Right renal pelvis (tissue), 4 donors: ENCODE measurements around the gene SIX3. TPM values are rescaled to one million over a fixed set of nuclear protein-coding genes. Genes with fewer than 3 reads are reported as not detected.

ENCODE experiments used
- DNase-seq, 4 donors: peaks; one replicate each; pipeline ENCODE4 v3.0.0-alpha.2; 2013; ENCODE audit warnings: low read depth in 4 of 4, low spot score in 3 of 4, missing footprints in 1 of 4
- polyA plus RNA-seq, 4 donors: library from polyadenylated mRNA; unstranded; fragments of 120-200 nt; gene quantifications; one replicate each; pipeline ENCODE4 v1.2.1, GENCODE V29; 2013; ENCODE audit not compliant: insufficient read length in 4 of 4

SIX3 gene
- polyA plus RNA-seq, 4 donors, result 0.04 TPM; not detected in 3

DNA sequence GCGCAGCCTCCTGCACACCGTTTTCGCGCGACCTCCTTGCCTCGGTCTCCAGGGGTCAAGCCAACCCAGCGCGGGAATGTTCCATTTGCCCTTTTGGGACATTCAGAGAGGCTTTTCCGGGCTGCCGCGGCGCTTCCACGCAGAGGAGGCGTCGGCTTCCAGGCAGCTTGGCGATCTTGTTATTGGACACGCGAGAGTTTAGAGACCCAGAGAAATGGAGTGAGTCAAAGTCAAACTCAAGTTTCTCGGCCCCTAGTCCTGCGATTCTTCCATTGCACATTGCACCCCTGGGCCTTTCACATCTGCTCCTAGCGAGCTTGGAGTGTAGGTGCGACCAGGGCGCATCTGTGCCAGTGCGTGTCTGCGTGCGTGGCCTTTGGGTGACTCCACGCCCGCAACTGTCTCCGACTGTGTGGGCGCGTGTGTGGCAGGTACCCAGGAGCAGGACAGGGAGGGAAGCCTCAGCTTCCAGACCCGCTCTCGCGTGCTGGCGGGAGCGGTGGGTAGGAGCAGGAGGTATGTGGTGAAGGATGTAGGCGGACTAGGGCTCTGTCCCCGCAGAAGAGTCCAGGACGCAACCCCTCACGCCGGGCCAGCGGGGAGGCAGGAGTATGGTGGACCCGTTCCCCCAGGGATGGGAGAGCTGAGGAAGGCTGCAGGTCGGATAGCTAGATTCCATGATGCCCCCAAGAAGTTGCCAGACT lies 13.5 kb downstream of the SIX3 start:
- no peak for DNase-seq

DNA sequence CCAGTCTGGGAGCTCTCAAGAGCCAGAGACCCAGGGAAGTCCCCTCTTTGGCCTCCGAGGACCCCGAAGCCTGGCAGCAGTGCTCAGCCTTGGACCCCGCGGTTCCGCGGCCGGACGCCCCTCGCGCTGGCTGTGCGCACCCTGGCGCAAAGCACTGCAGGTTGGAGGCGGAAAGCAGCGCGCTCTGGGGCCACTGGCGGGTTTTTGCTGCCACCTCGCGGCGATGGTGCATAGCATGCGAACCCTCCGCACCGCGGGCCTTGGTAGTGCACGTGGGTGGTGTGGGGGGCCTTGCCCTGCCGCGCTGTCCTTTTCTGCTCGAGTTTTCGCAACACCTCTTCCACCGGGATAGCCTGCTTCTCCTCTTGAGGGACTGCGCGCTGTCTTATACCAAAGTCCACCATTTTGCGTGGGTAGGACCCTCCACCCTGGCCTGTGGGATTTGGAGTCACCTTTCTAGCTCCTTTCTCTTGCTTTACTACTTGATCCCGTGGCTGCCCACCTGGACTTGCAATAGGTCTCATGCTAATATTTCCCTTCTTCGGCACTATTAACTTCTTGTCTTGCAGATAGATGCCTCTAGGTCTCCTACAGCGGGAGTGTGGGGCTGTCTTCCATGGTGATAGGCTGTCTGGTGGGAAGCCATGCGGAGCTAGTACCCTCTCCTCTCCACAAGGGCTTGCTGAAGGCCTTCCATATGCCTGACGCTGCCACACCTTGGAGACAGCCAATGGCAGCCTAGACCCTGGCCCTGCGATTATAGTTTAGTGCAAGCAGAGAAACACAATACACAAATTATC lies 14.3 kb downstream of the SIX3 start:
- DNase-seq, result peak in 3 of 4 donors; percentile 53 to 67 (median 58)

DNA sequence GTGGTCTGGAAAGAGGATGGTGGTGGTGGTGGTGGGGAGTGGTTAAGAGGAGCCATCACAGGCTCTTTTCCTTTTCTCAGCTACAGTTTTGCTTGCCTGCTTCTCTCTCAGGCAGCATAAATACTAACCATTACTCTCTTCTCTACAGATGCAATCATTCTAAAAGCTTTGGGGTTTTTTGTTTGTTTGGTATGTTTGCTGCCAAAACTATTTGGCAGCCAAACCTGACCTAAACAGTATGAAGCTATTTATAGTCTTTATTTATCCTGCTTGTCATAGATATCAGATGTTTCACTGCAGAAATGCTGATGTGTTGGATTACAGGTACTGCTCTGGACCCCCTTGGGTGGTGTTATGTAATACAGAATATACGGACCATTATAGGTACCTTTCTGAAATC lies 15.3 kb downstream of the SIX3 start:
- DNase-seq, result no peak

DNA sequence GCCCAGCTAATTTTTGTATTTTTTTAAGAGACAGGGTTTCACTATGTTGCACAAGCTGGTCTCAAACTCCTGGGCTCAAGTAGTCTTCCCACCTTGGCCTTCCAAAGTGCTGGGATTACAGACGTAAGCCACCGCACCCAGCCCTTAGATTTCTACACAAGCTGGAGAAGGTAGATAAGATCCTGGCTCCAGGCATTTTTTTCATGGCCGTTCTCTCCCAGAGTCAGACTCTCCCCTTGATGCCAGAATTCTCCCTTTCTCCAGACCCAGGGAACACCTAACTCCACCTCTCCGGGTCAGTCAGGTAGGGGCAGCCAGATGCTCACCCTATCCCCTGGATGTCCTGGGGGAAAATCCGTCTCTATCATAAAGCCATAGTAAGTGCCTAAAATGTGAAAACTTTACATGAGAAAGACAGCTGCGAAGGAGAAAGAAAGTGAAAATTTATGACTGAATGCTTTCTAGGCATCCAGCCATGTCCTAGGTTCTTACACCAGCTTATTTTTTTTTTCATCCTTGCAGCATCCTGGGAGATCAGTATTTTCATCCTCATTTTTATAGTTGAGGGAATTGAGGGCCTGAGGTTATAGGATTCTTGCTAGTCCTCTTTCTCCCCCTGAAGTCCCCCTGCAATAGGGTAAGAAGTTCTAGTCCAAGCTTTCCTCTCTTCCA lies 16.3 kb downstream of the SIX3 start:
- DNase-seq, result no peak

DNA sequence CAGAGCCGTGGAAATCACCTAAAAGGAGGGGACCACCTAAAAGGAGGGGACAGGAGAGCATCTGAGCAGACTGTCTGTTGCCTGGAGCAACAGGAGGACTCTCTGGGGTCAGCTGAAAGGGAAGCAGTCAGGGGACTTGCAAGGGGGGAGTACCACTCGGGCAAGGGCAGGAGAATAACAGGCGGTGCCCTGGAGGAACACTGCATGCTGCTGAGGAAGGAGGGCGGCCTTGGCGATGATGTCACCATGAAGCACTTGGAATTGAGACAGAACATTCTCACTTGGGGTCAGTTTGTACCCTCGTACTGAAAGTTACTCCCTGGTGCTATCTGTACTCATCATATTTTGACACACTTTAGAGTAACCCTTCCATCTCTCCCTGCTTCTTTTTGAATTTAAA lies 18.4 kb downstream of the SIX3 start:
- no peak for DNase-seq

DNA sequence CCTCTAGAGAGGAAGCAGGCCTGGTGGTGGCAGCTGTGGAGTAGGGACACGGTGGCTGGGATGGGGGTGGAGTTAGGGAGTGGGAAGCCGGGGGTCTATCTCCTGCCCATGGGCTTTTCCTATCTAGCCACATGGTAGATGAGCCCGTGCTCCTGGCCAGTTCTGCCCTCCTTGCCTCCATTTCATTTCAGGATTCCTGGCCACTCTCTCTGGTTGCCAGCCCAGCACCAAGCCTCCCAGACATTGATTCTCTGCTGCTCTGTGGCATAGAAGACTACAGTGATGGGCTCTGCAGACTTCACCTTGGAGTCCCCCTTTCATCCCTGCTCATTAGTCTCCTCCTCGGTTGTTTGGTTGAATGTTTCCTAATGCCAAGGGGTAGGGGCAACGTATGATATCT lies 19.4 kb downstream of the SIX3 start:
- no peak for DNase-seq

DNA sequence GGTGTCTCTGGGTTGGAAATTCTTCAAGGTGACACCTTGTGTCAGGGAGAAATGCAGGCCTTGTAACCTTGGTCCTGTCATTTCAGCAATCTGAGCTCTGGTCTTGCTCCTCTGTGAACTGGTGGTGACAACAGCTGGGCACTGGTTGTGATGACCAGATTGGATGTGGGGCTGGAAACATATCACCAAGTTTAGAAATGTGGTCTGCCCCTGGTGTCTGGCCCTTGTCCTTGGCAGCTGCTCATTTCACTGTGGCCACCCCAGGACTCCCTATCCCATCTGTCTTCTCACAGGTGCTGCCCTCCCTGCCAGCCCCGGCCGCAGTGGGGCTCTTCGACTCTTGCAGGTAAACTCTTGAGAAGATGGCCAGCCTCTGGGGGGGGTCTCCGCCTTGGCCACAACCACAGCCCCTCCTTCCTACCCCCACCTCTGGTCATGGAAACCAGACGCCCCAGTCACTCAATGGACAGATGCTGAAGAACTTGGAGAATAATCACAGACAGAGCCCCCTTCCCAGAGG lies 20.7 kb downstream of the SIX3 start:
- DNase-seq, result no peak

DNA sequence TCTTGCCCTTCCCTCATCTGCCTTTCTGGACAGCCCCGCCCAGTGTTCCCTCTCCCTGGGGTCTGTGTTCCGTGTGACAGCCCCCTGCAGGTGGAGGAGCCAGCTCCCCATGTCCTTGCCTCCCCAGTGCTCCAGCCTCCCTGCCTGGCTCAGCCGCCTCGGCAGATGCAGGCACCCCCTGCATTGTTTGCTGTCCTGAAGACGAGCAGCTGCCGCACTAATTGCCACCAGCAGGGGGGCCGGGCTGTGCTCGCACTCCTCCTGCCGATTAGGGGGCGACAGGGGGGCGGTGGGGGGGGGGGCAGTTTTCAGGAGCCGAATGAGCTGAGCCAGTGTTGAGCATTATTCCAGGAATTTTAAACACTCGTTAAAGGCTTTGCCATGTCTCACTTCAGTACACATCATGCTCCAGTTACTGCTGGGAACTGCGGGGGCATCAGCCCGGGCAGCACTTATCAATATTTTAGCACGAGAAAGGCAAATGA lies 23.3 kb downstream of the SIX3 start:
- DNase-seq, result no peak

DNA sequence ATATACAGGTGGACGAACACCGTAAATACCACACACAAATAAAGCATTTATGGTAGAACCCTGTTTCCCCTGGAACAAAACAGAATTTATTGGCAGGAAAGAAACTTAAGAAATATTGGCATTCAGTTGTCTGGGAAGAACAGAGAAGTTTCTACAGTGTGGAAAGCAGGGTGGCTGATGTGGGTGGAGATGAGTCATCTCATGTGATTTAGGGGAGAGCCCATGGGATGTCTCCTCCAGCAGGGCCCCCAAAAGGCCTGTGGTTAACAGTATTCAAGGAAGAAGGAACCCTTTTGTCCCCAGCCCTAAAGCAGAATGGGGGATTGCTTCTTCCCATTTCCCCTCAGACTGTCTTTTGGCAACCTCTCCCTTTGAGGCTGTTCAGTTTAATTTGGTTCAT lies 24.2 kb downstream of the SIX3 start:
- DNase-seq, result no peak

DNA sequence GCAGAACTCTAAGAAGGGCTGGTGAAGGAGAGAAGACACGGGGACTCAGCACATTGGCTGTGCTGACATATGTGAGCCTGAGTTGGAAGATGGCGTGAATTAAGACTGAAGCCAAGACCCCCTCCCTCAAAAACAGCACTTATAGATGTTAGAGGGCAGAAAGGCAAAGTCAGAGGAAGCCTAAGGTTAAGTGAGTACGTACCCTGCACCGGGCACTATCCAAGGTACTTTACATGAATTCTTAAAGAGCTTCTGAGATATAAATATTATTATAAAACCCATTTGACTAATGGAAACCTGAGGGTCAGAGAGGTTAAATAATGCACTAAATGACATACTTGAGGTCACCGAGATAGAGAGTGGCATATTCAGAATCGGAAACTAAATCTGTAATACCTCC lies 25.6 kb downstream of the SIX3 start:
- no peak for DNase-seq

DNA sequence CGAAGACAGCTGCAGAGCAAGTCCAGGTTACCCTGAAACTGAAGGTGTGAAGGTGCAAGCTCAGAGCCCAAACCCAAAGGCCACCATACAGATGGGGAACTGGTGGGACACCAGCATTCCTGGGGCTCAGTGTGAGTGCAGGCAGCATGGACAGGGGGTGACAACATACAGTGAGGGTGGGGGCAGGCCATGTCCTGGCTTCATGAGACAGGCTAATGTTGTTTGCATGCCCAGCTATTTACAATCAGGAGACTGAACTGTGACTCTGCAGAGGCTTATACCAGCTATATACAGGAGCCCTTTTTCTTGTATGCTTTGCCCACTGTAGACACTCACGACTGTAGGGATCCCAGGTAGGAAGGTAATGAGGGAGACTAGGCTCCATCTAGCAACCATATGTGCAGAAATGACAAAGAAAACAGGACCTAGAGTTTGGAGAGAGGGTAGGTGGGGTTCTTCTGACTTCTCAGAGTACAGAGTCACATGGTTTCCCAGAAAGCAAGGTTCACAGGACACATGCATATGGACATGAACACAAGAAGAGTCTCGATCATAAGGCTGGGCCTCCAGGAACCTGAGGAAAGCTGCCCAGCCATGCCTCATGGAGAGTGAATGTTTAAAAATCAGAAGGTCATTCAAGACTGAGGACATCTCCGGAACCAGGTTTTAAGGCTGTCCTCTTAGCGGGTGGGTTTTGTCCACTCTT lies 26.4 kb downstream of the SIX3 start:
- no peak for DNase-seq

DNA sequence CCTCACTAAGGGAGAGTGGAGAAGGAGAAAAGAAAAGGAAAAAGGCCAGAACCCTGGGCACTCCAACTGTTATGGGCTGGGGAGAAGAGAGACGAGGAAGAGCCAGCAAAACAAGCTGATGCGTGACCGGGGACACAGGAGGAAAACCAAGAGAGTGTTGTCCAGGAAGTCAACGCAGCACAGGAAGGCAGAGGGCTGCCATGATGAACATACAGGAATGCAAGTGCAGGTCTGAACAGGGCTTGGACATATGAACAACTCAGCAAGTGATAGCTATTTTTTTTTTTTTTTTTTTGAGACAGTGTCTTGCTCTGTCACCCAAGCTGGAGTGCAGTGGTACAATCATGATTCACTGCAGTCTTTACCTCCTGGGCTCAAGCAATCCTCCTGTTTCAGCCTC lies 28.4 kb downstream of the SIX3 start:
- DNase-seq, result no peak

DNA sequence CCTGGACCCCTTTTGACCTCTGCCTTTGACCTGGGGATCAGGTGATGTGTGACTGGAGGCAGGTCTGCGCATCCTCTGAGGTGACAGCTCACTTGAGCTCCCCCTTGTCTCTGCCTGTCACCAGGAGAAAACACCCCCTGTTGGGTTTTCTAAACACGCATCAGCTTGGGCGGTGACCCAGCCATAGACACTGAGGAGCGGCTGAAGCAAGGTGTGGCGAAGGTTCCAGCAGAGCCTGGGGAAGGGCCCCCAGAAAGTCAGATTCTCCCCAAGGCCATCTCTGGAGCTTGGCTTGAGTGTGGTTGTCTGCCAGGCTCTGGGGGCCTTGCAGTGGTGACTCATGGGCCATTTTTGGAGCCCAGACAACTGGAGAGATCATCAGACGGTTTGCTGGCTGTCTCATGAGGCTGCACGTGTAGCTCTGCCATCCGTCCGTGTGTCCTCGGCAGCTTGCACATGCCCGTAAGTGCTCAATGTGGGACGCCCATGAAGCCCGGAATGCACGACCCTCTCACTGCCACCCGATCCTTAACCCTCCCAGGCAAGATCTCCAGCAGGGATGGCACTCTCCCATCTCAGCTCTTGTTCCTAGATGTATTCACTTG lies 29.4 kb downstream of the SIX3 start:
- no peak for DNase-seq

DNA sequence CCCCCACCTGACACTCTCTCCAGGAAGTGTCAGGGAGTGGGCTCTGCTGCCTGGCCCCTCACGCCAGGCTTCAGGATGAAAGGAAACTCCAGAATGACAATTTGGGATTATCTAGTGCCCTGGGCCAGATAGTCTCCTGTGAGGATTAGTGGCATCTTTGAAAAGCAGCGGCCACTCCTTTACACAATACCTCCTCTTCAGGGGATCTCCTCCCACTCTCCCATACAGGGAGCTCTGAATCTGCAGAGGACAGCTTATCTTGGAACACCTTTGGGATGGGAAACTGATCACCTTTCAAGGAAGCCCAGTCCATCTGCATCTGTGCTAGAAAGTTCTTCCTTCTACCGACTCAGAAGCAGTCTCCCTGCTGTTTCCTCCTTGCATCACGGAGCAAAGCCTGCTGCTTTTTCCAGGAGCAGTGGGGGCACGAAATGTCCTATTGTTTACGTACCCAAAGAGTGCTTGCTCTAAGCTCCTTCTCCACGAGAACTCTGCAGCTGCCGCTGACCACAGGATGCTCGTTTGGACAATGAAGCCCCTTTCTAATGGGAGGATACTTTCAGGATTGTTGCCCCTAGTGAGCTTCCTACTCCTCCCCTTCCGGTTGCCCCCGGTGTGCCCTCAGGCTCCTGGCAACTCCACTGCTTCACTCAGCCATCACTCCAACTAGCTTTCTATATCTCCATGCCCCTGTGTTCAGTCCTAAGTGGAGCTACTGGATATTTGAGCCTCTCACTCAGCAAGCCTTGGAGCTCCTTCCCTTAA lies 31.5 kb downstream of the SIX3 start:
- DNase-seq, result no peak

DNA sequence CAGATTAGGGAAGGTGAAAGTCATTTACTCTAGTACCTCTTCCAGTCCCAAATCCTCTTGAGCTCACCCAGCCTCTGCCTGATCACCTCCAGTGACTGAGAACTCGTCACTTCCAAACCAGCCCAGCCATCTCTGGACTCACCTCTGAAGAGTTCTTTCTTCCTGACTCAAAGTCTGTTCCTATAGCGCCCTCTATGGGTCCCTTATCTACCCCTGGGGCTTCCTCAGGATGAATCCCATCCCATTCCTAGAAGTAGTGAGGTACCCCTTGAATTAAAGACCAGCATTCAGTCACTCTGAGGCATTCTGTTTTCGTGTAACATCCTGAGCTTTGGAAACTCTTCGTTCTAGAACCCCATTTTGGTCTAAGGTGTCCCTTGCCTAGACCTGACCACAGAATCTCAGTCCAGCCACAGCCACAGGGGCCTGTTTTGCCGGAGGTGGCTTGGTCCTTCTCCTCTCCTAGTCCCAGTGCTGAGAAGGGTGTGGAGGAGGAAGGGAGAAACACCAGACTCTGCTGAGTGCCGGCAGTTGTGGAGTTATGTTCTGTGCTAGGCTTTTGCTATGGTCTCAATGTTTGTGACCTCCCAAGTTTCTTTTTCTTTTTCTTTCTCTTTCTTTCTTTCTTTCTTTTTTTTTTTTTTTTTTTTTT lies 32.7 kb downstream of the SIX3 start:
- DNase-seq, result no peak

DNA sequence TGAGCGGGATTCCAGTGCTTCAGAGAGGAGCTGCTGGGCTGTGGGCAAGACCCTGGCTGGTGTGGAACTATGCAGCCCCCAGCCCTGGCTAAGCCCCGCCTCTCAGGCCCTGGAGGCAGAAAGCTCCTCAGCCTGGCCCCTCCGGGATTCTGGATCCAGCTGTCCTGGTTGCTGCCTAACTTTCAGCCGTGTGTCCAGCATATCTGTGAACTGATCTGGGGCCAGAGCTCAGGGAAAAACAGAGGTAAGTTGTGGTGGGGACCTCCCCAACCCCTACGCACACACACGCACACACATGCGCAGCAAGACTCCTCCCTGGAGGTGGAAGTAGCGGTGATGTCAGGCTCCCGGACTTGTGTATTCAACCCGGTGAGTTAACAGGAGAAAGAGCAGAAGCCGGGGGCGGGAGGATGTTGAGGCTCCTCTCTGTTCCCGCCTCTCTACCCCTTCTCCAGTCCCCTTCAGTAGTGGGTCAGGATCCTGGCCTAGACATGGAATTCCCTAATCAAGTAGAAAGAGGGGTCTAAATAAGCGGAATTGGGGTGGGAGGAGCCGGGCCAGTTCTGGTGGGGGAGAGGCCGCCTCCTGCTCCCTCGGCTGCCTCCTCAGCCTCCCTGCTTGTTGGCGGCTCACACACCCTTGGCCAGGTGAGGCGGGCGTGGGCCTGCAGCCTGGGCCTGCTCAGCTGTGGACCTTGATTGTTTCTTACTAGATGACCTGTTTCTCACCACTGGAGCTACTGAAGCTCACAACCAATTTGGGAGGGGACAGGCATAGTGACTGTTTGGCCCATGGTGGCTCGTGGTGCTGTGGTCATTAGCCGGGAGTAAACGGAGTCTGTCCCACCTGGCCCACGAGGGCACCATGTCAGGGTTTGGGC lies 34.3 kb downstream of the SIX3 start:
- DNase-seq, result no peak

DNA sequence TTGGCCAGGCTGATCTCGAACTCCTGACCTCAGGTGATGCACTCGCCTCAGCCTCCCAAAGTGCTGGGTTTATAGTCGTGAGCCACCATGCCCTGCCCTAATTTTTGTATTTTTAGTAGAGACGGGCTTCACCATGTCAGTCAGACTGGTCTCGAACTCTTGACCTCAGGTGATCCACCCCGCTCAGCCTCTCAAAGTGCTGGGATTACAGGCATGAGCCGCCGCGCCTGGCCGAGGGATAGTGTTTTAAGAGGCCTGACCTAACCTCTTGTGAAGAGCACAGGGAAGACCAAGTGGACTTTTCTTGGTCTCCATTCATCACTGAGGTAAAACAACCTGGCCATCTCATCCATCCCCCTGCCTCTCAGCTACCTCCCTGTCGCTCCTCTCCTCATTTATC lies 38.1 kb downstream of the SIX3 start:
- no peak for DNase-seq
